HG03064 (cell line): Measurements from ENCODE around the gene VWA8.
"Not testable (repeated sequence)": the region's sequence is repeated elsewhere in the genome, so short reads cannot be mapped to it uniquely, and the experiment has no call there.

ENCODE experiments used
- ATAC-seq: cut with Tn5 transposase; IDR thresholded peaks from one replicate; pipeline ENCODE4 v1.9.1; 2021; ENCODE audit warnings: low read depth; ENCODE audit not compliant: unreplicated experiment

Gene VWA8

DNA sequence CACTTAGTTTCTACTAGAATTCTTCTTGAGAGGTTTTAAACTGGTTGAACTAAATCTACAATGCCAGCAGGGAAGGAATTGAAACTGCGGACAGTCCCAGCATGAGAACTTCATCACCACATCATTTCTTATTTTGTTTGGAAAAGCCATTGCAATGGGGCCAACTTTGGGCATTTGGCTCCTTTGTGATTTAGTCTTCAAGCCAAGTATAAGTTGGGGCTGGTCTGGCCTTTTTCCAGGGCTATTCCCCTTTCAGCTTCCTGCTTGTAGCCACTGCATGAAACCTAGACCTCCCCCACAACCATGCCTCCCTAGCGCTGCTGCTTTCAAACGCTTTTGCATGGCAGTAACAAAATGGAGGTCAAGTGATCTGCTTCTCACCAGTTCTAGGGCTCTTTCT lies 361.3 kb downstream of the VWA8 start:
- ATAC-seq = no peak

DNA sequence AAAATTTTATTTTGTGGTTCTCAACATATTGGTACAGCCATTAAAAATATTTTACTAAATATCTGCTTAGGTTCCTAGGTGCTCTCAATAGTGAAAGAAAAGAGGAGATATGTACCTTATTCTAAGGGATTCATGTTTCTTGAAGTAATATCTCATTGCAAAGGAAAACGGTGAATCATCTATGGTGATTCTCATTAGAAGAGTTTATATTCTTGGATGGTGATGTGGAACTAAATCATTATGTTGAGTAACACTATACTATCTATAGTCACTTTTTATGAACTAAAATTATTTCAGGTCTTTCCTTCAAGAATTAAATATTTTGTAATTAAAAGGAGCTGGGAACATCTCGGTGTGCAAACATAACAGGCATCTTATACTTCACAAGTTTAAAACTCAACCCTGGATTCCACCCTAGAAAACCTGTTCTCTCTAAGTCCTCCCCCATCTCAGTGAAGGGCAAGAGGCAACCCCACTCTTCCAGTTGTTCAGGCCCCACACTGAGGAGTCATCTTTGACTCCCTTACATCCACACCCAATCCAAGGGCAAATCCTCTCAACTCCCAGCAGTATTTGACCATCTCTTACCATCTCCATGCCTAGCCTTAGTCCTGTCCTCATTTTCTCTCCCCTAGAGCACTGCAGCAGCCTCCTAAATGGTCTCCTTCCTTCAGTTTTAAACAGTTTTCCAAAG lies 363.4 kb downstream of the VWA8 start:
- ATAC-seq = no peak

GRCh38 chr13:41596190-41596589 lies 364.7 kb downstream of the VWA8 start:
- ATAC-seq = no peak

GRCh38 chr13:41595298-41595697 lies 365.6 kb downstream of the VWA8 start:
- no peak for ATAC-seq

DNA sequence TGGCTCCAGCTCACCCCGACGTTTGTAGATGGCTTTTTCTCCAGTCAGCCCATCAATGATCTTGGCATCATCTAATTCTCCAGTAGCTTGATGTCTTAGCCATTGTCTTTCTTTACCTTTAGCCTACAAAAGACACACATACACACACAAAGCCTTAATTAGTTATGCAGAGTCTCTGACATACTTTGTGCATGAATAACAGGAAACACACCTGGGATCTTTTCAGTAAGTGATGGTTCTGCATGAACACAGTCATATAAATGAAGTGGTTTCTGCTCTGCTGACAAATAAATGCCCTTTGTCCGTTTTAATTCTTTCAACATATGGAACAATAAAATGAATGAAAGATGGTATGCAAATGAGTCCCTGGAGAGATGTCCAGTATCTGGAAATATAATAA lies 370.3 kb downstream of the VWA8 start:
- no peak for ATAC-seq

- no peak for ATAC-seq
These were observed 370.8 kb downstream of the VWA8 start for GRCh38 chr13:41590122-41590521.

DNA sequence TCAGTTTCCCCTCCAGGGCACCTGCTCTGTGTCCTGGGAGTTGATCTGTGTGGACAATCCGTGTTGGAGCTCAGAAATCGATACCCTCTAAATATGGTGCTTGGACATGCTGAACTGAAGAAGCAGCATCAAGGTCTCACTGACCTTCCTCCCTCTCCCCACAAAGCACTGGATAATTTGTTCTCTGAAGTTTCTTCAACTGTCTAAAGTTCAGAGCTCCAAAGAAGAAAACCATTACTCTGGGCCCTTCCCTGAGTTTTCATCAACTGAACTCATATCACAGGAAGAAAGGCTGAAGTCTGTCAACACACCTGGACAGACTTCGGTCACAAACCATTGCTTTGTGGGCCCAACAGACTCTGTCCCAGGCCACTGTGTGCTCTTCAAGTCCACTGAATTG lies 371.5 kb downstream of the VWA8 start:
- ATAC-seq = no peak

- no peak for ATAC-seq
These were observed 372.0 kb downstream of the VWA8 start for GRCh38 chr13:41588899-41589298.

DNA sequence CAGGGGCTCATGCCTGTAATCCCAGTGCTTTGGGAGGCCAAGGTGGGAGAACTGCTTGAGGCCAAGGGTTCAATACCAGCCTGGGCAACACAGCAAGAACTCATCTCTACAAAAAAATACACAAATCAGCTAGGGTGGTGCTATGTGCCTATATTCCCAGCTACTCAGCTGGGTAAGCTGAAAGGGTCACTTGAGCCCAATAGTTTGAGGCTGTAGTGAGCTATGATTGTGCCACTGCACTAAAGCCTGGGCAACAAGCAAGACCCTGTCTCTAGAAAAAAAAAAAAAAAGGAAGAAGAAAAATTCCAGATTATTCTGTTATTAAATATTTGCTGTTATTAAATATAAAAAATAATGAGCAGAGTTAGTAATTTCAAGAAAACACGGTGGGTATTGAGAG lies 372.5 kb downstream of the VWA8 start:
- ATAC-seq = no peak

DNA sequence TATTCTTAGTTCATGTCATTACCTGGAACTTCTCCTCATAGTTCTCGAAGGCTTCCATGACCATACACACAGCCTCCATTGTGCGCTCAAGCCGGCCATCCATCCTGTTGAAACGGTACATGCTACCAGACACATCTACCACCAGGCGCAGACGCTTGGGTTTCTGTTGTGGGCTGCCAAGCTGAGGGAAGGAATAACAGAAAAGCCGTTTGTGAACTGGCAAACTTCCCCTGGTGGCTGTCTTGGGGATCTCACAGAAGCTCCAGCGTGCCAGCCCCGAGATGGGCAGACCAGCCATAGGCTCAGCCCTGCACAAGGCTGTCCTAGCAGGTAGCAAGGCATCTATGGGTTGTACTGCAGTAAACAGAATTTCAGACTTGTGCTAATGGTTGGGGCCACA lies 373.4 kb downstream of the VWA8 start:
- no peak for ATAC-seq

DNA sequence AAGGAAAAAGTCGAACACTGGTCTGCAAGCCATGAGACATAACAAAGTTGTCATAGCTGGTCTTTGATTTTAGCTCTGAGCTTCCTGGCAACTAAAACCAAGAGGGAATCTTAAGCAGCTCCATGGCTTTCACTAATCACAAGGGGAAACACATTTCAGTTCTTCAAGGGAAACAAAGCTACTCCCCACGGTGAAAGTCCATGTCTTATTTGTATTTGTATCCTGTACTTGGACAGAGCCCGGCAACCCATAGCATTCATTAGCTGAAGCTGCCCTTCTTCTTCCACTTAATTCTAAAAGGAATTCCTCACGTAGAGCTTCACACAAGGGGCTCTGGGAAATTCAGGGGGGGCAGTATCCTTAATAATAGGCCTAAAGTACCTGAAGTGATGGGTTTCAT lies 374.7 kb downstream of the VWA8 start:
- no peak for ATAC-seq

DNA sequence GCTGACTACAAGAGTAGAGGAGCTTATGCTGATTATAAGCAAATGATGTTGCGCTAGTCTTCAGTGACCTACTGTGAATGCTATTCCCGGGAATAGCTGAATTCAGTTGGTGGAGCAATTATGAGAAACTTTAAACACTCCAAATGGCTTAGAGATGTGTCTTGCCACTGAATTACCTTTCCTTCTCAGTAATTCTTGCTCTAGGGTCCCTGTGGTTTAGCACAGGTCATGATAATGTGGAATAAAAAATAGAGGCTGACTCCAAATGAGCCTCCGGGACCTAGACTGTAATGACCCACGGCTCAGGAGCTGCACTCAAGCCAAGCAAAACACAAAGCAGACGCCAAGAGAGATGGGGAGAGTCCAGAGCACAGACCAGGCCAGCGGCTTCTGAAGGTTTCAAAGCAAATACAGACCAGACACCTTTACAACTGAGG lies 378.9 kb downstream of the VWA8 start:
- ATAC-seq = no peak

DNA sequence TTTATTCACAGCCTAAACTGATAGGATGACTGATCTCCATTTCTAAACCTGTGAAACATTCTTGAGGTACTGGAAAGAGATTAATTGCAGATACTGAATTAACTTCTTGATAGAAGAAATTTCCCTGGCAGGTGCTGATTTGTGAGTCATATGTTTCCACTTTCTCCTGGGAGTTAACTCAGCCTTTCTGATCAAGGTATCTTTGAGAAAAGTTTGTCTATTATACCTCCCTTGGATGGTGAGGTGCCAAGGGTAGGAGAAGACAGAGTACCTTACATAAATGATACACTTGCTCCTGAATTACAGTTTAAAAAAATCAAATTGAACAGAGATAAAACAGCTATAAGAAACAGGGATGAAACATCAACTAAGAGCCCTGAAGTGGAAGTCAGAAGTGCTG lies 380.6 kb downstream of the VWA8 start:
- ATAC-seq = no peak

DNA sequence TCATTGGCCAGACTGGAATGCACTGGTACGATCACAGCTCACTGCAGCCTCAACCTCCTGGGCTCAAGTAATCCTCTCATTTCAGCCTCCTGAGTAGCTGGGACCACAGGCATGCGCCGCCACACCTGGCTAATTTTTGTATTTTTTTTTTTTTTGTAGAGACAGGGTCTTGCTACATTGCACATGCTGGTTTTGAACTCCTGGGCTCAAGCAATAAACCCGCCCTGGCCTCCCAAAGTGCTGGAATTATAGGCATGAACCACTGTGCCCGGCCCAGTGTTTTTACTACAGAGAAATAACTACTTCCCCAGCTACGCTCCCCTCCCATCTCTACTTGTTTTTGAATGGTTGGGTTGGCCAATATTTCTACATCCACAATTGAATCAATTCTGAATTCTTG lies 381.0 kb downstream of the VWA8 start:
- ATAC-seq = no peak

DNA sequence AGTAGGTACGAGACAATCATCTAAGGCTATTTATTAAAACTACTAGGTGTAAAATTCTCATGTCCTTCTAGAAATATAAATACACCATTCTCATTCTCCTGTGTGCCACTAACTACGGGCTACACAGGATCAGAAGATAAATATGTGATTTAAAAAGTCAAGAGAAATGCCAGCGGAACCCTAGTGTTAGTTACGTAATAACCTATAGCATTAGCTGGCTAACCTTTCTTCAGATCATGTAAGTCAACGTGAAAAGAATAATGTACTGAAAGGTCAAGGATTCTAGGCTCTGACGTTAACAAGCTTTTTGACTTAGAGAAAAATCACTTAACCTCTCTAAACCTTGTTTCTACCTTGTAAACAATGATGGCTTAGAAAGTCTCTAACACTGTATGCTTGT lies 381.7 kb downstream of the VWA8 start:
- ATAC-seq = no peak

GRCh38 chr13:41578371-41578770 lies 382.5 kb downstream of the VWA8 start:
- ATAC-seq = no peak

DNA sequence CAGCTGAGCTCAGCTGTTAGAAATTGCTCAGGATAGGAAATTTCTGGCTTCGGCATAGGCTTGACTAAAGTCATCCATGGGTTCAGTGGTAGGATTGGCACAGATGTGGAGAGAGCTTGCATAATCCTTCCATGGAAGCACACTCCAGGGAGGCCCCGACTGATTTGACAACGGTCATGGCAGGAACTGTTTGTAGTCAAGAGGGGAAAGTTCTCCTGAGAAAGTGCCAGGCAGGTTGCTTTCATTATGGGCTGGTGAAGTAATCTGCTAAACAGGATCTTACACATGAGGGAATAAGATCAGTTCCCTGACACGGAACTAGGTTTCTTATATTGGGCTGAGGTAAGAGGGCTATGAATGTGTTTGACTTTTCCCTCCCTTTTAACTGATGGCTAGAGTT lies 383.5 kb downstream of the VWA8 start:
- ATAC-seq = no peak

GRCh38 chr13:41573640-41574039 lies 387.3 kb downstream of the VWA8 start:
- not testable (repeated sequence) for ATAC-seq

GRCh38 chr13:41571817-41572340 lies 389.0 kb downstream of the VWA8 start:
- ATAC-seq = not testable (repeated sequence)

GRCh38 chr13:41568972-41569351 lies 391.9 kb downstream of the VWA8 start:
- ATAC-seq = no peak

- no peak for ATAC-seq
These were observed 392.6 kb downstream of the VWA8 start for GRCh38 chr13:41568143-41568971.

GRCh38 chr13:41567363-41567762 lies 393.5 kb downstream of the VWA8 start:
- no peak for ATAC-seq
